SK-N-SH (cell line): ENCODE measurements around the gene CSTF3. TPM values are rescaled to one million over a fixed set of nuclear protein-coding genes. Genes with fewer than 3 reads are reported as not detected.

Source experiments
- CTCF ChIA-PET: fragments of 300-600, 350-600 bp; formaldehyde crosslinking; extraction: SDS; loops from one replicate; lab custom pipeline; 2021; lab: Yijun Ruan, JAX
- POLR2A ChIA-PET: fragments of 350-600 bp; sonication (Branson Sonifier 250); formaldehyde crosslinking; extraction: SDS; loops from one replicate; lab custom pipeline; 2020; ENCODE audit warnings: antibody characterized with exemption, inconsistent platforms; lab: Yijun Ruan, JAX
- DNase-seq: peaks from one replicate; pipeline ENCODE4 v3.0.0; 2012
- H2AFZ ChIP-seq: fragments of 200-600 bp; sonication (generic); 2 replicates; pipeline ENCODE4 v1.8.1; 2016; ENCODE audit warnings: antibody characterized with exemption, mild to moderate bottlenecking, low read depth
- H3F3A ChIP-seq: fragments of 200-600 bp; sonication (generic); replicated peaks from 2 replicates; pipeline ENCODE3; 2016; ENCODE audit warnings: antibody characterized with exemption, mild to moderate bottlenecking; ENCODE audit not compliant: insufficient read depth
- H3K27ac ChIP-seq, 2 experiments: fragments of 200-500 bp in 1 of 2; fragments of 200-600 bp in 1 of 2; sonication (Bioruptor generic) in 1 of 2; sonication (generic), shearing (Covaris generic) in 1 of 2; 2 replicates each; pipeline versions ENCODE4 v1.5.1 to v1.6.1; 2014 to 2016; ENCODE audit warnings: low read depth in 2 of 2, inconsistent platforms in 1 of 2, low read length in 1 of 2, mild to moderate bottlenecking in 1 of 2, mixed read lengths in 1 of 2
- H3K27me3 ChIP-seq: fragments of 200-600 bp; sonication (generic), shearing (Covaris generic); 2 replicates; pipeline ENCODE4 v1.6.1; 2016; ENCODE audit warnings: mixed run types; ENCODE audit not compliant: insufficient read depth
- H3K36me3 ChIP-seq, 2 experiments: fragments of 200-500 bp in 1 of 2; fragments of 200-600 bp in 1 of 2; sonication (Bioruptor generic) in 1 of 2; sonication (generic) in 1 of 2; replicated peaks in 1 of 2; 2 replicates each; pipeline versions ENCODE3 to v1.5.1; 2014 to 2016; ENCODE audit warnings: low read length in 1 of 2, mild to moderate bottlenecking in 1 of 2; ENCODE audit not compliant: insufficient read depth in 2 of 2, control insufficient read depth in 1 of 2
- H3K4me1 ChIP-seq, 2 experiments: fragments of 200-500 bp in 1 of 2; fragments of 200-600 bp in 1 of 2; sonication (Bioruptor generic) in 1 of 2; sonication (generic), shearing (Covaris generic) in 1 of 2; 2 replicates each; pipeline versions ENCODE4 v1.5.1 to v1.6.1; 2014 to 2016; ENCODE audit warnings: low read depth in 1 of 2, low read length in 1 of 2, mixed run types in 1 of 2; ENCODE audit not compliant: insufficient read depth in 2 of 2, control insufficient read depth in 1 of 2
- H3K4me2 ChIP-seq: fragments of 200-600 bp; sonication (generic), shearing (Covaris generic); 2 replicates; pipeline ENCODE4 v1.6.1; 2017; ENCODE audit warnings: mixed run types
- H3K4me3 ChIP-seq, 2 experiments: fragments of 200-500 bp in 1 of 2; fragments of 200-600 bp in 1 of 2; sonication (Bioruptor generic) in 1 of 2; sonication (generic), shearing (Covaris generic) in 1 of 2; 2 replicates each; pipeline versions ENCODE4 v1.5.1 to v1.8.1; 2014 to 2016; ENCODE audit warnings: low read depth in 2 of 2, inconsistent platforms in 1 of 2, low read length in 1 of 2, mild to moderate bottlenecking in 1 of 2, mixed read lengths in 1 of 2, moderate library complexity in 1 of 2
- H3K79me2 ChIP-seq: fragments of 200-600 bp; sonication (generic); 2 replicates; pipeline ENCODE4 v1.8.1; 2017; ENCODE audit warnings: mild to moderate bottlenecking; ENCODE audit not compliant: insufficient read depth
- H3K9ac ChIP-seq: fragments of 200-600 bp; sonication (generic); 2 replicates; pipeline ENCODE4 v1.6.1; 2017; ENCODE audit warnings: mixed run types
- H3K9me2 ChIP-seq: fragments of 200-600 bp; sonication (generic); 2 replicates; pipeline ENCODE4 v1.6.1; 2017; ENCODE audit warnings: mixed run types
- H3K9me3 ChIP-seq: fragments of 200-600 bp; sonication (generic); 2 replicates; pipeline ENCODE4 v1.6.1; 2017; ENCODE audit warnings: mixed run types, mild to moderate bottlenecking, moderate library complexity
- H4K20me1 ChIP-seq: fragments of 200-600 bp; sonication (generic); 2 replicates; pipeline ENCODE4 v1.6.1; 2017; ENCODE audit warnings: mild to moderate bottlenecking, mixed run types; ENCODE audit not compliant: insufficient read depth
- CHD2 ChIP-seq: fragments of 150-350 bp; IDR thresholded peaks from 2 replicates; pipeline ENCODE4 v1.6.1; 2018; ENCODE audit warnings: low read length; ENCODE audit not compliant: partially characterized antibody
- ELF1 ChIP-seq: IDR thresholded peaks from 2 replicates; pipeline ENCODE4 v1.4.0; 2012
- GABPA ChIP-seq: IDR thresholded peaks from 2 replicates; pipeline ENCODE4 v1.4.0; 2012; ENCODE audit warnings: low read depth, mild to moderate bottlenecking
- JUND ChIP-seq: IDR thresholded peaks from 2 replicates; pipeline ENCODE4 v1.4.0; 2012
- NFIC ChIP-seq: IDR thresholded peaks from 2 replicates; pipeline ENCODE4 v1.4.0; 2012; ENCODE audit warnings: borderline replicate concordance
- NRF1 ChIP-seq: IDR thresholded peaks from 2 replicates; pipeline ENCODE4 v1.6.1; 2012; ENCODE audit warnings: low read depth, mild to moderate bottlenecking, low read length
- RAD21 ChIP-seq: IDR thresholded peaks from 2 replicates; pipeline ENCODE4 v1.6.1; 2012; ENCODE audit warnings: mild to moderate bottlenecking, low read length
- RCOR1 ChIP-seq: fragments of 150-350 bp; IDR thresholded peaks from 2 replicates; pipeline ENCODE4 v1.6.1; 2017; ENCODE audit warnings: antibody characterized with exemption, low read length
- SMC3 ChIP-seq: IDR thresholded peaks from 2 replicates; pipeline ENCODE4 v1.6.1; 2012; ENCODE audit warnings: low read depth, low read length, improper control_type of control experiment
- TAF1 ChIP-seq: IDR thresholded peaks from 2 replicates; pipeline ENCODE4 v1.6.1; 2012; ENCODE audit warnings: low read depth, mild to moderate bottlenecking, low read length, moderate library complexity, borderline replicate concordance
- YY1 ChIP-seq: IDR thresholded peaks from 2 replicates; pipeline ENCODE4 v1.4.0; 2012; ENCODE audit warnings: low read depth, mild to moderate bottlenecking
- WGBS: methylation state at CpG from one replicate; pipeline ENCODE4 v1.1.6; 2017; ENCODE audit warnings: low lambda C conversion rate; 5-methylcytosine and 5-hydroxymethylcytosine counted together
- polyA plus RNA-seq, 3 experiments: library from polyadenylated mRNA; depleted of rRNA; stranded (reverse); fragments of >200 nt; gene quantifications; 2 replicates each; pipeline ENCODE4 v1.2.3, GENCODE V29; 2012
- TF ChIP-seq, protein P1 (sequence below): IDR thresholded peaks from 2 replicates; pipeline ENCODE4 v1.6.1; 2012; ENCODE audit warnings: mild to moderate bottlenecking, low read depth, low read length, moderate library complexity
- TF ChIP-seq, protein P2 (sequence below): IDR thresholded peaks from 2 replicates; pipeline ENCODE4 v1.4.0; 2012; ENCODE audit warnings: low read depth, borderline replicate concordance
- TF ChIP-seq, protein P3 (sequence below): fragments of 200-600 bp; sonication (generic); IDR thresholded peaks from 2 replicates; pipeline ENCODE4 v1.6.1; 2017; ENCODE audit warnings: antibody characterized with exemption, mild to moderate bottlenecking, moderate library complexity

Gene CSTF3
- polyA plus RNA-seq, 1 of the 3 experiments (the other 2 are of a cell fraction): 26.3 TPM

DNA sequence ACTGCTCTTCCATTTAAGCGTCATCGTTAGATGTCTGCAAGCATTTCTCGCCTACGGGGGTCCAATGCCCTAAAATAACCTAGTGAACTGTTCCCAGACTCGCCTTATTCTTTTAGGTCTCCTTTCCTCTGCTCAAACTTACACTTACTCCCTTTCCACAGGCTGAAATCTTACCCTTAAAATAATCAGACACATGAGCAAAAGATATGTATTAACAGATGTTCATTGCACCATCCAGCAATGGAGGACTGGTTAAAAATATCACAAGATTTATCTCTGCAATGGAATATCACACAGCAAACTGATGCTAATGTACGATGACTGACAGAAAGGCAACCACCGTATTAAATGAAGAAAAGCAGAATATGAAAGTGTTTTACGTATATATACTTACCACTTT is 1.6 kb upstream of the CSTF3 start:
- H3K9me2 ChIP-seq: no peaks in the 10 kb centered on the region
- H3K4me1 ChIP-seq: peaks cover 2 to 20% of the 10 kb centered on the region in 2 experiments; a peak in 3 of 4 replicates
- peaks cover 40% of the 10 kb centered on the region for H3K79me2 ChIP-seq
- ChIA-PET POLR2A (no interaction called here), CTCF (no interaction called here)
- no peak overlapping the region for H3K27ac ChIP-seq
- no peak overlapping the region for H3K9ac ChIP-seq
- peaks cover 14% of the 10 kb centered on the region for H3F3A ChIP-seq
- no peak for DNase-seq
- peaks cover 17% of the 10 kb centered on the region for H4K20me1 ChIP-seq
- no peaks in the 10 kb centered on the region for H3K9me3 ChIP-seq
- peaks cover 1 to 8% of the 10 kb centered on the region in 2 experiments for H3K36me3 ChIP-seq
- no peak overlapping the region for H3K4me2 ChIP-seq
- no peak overlapping the region for H3K4me3 ChIP-seq
- no peaks in the 10 kb centered on the region for H3K27me3 ChIP-seq
- H2AFZ ChIP-seq: no peak overlapping the region
- 96% methylated on average over 8 of the region's 8 CpGs for WGBS
- TF ChIP-seq, protein P1, sequence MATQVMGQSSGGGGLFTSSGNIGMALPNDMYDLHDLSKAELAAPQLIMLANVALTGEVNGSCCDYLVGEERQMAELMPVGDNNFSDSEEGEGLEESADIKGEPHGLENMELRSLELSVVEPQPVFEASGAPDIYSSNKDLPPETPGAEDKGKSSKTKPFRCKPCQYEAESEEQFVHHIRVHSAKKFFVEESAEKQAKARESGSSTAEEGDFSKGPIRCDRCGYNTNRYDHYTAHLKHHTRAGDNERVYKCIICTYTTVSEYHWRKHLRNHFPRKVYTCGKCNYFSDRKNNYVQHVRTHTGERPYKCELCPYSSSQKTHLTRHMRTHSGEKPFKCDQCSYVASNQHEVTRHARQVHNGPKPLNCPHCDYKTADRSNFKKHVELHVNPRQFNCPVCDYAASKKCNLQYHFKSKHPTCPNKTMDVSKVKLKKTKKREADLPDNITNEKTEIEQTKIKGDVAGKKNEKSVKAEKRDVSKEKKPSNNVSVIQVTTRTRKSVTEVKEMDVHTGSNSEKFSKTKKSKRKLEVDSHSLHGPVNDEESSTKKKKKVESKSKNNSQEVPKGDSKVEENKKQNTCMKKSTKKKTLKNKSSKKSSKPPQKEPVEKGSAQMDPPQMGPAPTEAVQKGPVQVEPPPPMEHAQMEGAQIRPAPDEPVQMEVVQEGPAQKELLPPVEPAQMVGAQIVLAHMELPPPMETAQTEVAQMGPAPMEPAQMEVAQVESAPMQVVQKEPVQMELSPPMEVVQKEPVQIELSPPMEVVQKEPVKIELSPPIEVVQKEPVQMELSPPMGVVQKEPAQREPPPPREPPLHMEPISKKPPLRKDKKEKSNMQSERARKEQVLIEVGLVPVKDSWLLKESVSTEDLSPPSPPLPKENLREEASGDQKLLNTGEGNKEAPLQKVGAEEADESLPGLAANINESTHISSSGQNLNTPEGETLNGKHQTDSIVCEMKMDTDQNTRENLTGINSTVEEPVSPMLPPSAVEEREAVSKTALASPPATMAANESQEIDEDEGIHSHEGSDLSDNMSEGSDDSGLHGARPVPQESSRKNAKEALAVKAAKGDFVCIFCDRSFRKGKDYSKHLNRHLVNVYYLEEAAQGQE: no peak
- TF ChIP-seq SMC3: no peak
- no peak for TF ChIP-seq NFIC
- TF ChIP-seq, protein P2, sequence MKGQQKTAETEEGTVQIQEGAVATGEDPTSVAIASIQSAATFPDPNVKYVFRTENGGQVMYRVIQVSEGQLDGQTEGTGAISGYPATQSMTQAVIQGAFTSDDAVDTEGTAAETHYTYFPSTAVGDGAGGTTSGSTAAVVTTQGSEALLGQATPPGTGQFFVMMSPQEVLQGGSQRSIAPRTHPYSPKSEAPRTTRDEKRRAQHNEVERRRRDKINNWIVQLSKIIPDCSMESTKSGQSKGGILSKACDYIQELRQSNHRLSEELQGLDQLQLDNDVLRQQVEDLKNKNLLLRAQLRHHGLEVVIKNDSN: no peak
- TF ChIP-seq JUND: no peak
- TF ChIP-seq CHD2: no peak
- TF ChIP-seq RCOR1: no peak
- TF ChIP-seq ELF1: no peak
- no peak for TF ChIP-seq TAF1
- TF ChIP-seq RAD21: no peak
- TF ChIP-seq, protein P3, sequence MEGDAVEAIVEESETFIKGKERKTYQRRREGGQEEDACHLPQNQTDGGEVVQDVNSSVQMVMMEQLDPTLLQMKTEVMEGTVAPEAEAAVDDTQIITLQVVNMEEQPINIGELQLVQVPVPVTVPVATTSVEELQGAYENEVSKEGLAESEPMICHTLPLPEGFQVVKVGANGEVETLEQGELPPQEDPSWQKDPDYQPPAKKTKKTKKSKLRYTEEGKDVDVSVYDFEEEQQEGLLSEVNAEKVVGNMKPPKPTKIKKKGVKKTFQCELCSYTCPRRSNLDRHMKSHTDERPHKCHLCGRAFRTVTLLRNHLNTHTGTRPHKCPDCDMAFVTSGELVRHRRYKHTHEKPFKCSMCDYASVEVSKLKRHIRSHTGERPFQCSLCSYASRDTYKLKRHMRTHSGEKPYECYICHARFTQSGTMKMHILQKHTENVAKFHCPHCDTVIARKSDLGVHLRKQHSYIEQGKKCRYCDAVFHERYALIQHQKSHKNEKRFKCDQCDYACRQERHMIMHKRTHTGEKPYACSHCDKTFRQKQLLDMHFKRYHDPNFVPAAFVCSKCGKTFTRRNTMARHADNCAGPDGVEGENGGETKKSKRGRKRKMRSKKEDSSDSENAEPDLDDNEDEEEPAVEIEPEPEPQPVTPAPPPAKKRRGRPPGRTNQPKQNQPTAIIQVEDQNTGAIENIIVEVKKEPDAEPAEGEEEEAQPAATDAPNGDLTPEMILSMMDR: no peak
- no peak for TF ChIP-seq NRF1
- TF ChIP-seq YY1: no peak
- no peak for TF ChIP-seq GABPA
